ENCODE results near the gene ARPC1A. TPM values are rescaled to one million over a fixed set of nuclear protein-coding genes. Genes with fewer than 3 reads are reported as not detected.

Gene ARPC1A
- 100 to 1,000 TPM; 146 to 188 TPM for total RNA-seq

GRCh38 chr7:99325592-99326407 lies at the start of gene ARPC1A:
TSS of gene ARPC1A (plus strand) at chr7:99325898. CDS start at chr7:99333354, 7,456 bp downstream.

GRCh38 chr7:99374111-99375064 lies 48.7 kb downstream of the ARPC1A start, which contains the start of gene ARPC1B:
TSS of gene ARPC1B (plus strand) at chr7:99374730. CDS start at chr7:99385715, 10,985 bp downstream.

GRCh38 chr7:99408379-99409191 lies 82.9 kb downstream of the ARPC1A start, which contains the start of the genes BUD31 and PDAP1:
TSS of gene BUD31 (plus strand) at chr7:99408969. CDS start at chr7:99411093, 2,124 bp downstream.
TSS of gene PDAP1 (minus strand) at chr7:99408597. CDS start at chr7:99408548, 49 bp downstream.

Other genes starting within 250 kb of the ARPC1A start
- gene SMURF1, start 181.8 kb upstream of the ARPC1A start, total RNA-seq: 10 to 100 TPM; 27.6 to 28.9 TPM
- gene KPNA7, start 117.8 kb upstream of the ARPC1A start, total RNA-seq: not detected
- under 1 TPM in 1 of 2 donors, not detected in 1; under 0.01 TPM for gene MYH16, start 53.1 kb upstream of the ARPC1A start, total RNA-seq
- gene ARPC1B, start 48.8 kb downstream of the ARPC1A start, total RNA-seq: 100 to 1,000 TPM; 549 to 734 TPM
- 10 to 100 TPM; 35.8 to 44.3 TPM for gene PDAP1, start 82.7 kb downstream of the ARPC1A start, total RNA-seq
- gene BUD31, start 83.1 kb downstream of the ARPC1A start, total RNA-seq: 100 to 1,000 TPM in 1 of 2 donors, 10 to 100 TPM in 1; 85.0 to 108 TPM
- gene PTCD1, start 112.9 kb downstream of the ARPC1A start, total RNA-seq: 10 to 100 TPM in 1 of 2 donors, 1 to 10 TPM in 1; 7.2 to 10.3 TPM
- 10 to 100 TPM; 24.4 to 28.3 TPM for gene CPSF4, start 113.0 kb downstream of the ARPC1A start, total RNA-seq
- 100 to 1,000 TPM; 642 to 691 TPM for gene ATP5MF, start 140.3 kb downstream of the ARPC1A start, total RNA-seq
- gene ZNF789, start 147.0 kb downstream of the ARPC1A start, total RNA-seq: 10 to 100 TPM in 1 of 2 donors, 1 to 10 TPM in 1; 8.6 to 14.3 TPM
- 10 to 100 TPM; 29.3 to 30.3 TPM for gene ZNF394, start 174.4 kb downstream of the ARPC1A start, total RNA-seq
- 10 to 100 TPM; 13.1 to 14.3 TPM for gene ZKSCAN5, start 178.8 kb downstream of the ARPC1A start, total RNA-seq
- gene FAM200A, start 226.2 kb downstream of the ARPC1A start, total RNA-seq: 1 to 10 TPM; 7.0 to 7.6 TPM
- gene ZNF655, start 232.7 kb downstream of the ARPC1A start, total RNA-seq: 10 to 100 TPM; 48.6 to 53.3 TPM

All from melanocyte of skin (primary cell).